ENCODE data around the gene RALGDS. TPM values are rescaled to one million over a fixed set of nuclear protein-coding genes. Genes with fewer than 3 reads are reported as not detected.

Gene RALGDS
- total RNA-seq, 1 donor from 2014 or later: 39.9 TPM

GRCh38 chr9:133058071-133058470 lies 63.0 kb downstream of the RALGDS start:
- no peak for TF ChIP-seq CTCF (IDR thresholded peaks at IDR 0.05; ENCODE audit: insufficient read depth, low read length, poor library complexity, severe bottlenecking)
- H3K36me3 ChIP-seq (ENCODE audit: control insufficient read depth, insufficient read depth, low read length): peaks cover 5% of the 10 kb centered on the region

GRCh38 chr9:133057553-133057952 lies 63.5 kb downstream of the RALGDS start:
- Histone ChIP-seq H3K4me3 (ENCODE audit: low read depth, low read length) (no peak overlapping the region), H3K27me3 (ENCODE audit: control insufficient read depth, insufficient read depth, low read length) (no peaks in the 10 kb centered on the region), H3K36me3 (ENCODE audit: control insufficient read depth, insufficient read depth, low read length) (peaks cover 5% of the 10 kb centered on the region)
- no peak for TF ChIP-seq CTCF (IDR thresholded peaks at IDR 0.05; ENCODE audit: insufficient read depth, low read length, poor library complexity, severe bottlenecking)
- no peak for DNase-seq (ENCODE audit: low read depth)

More at GRCh38 chr9:133058071-133058470, 63.0 kb downstream of the RALGDS start:
- no peak for DNase-seq (ENCODE audit: low read depth)
- Histone ChIP-seq H3K4me3 (ENCODE audit: low read depth, low read length) (no peak overlapping the region), H3K27me3 (ENCODE audit: control insufficient read depth, insufficient read depth, low read length) (no peaks in the 10 kb centered on the region)

GRCh38 chr9:133057006-133057405 lies 64.0 kb downstream of the RALGDS start:
- TF ChIP-seq CTCF (IDR thresholded peaks at IDR 0.05; ENCODE audit: insufficient read depth, low read length, poor library complexity, severe bottlenecking): no peak
- Histone ChIP-seq H3K4me3 (ENCODE audit: low read depth, low read length) (no peak overlapping the region), H3K27me3 (ENCODE audit: control insufficient read depth, insufficient read depth, low read length) (no peaks in the 10 kb centered on the region), H3K36me3 (ENCODE audit: control insufficient read depth, insufficient read depth, low read length) (peaks cover 5% of the 10 kb centered on the region)
- no peak for DNase-seq (ENCODE audit: low read depth)

- no peak overlapping the region for H3K4me3 ChIP-seq (ENCODE audit: low read depth, low read length)
- no peak for TF ChIP-seq CTCF (IDR thresholded peaks at IDR 0.05; ENCODE audit: insufficient read depth, low read length, poor library complexity, severe bottlenecking)
- no peaks in the 10 kb centered on the region for H3K27me3 ChIP-seq (ENCODE audit: control insufficient read depth, insufficient read depth, low read length)
- DNase-seq (ENCODE audit: low read depth): no peak
- H3K36me3 ChIP-seq (ENCODE audit: control insufficient read depth, insufficient read depth, low read length): peaks cover 6% of the 10 kb centered on the region
Measured at GRCh38 chr9:133056533-133056932, 64.5 kb downstream of the RALGDS start.

GRCh38 chr9:133055788-133056420 lies 65.1 kb downstream of the RALGDS start:
- DNase-seq (ENCODE audit: low read depth): no peak
- Histone ChIP-seq H3K4me3 (ENCODE audit: low read depth, low read length) (no peak overlapping the region), H3K36me3 (ENCODE audit: control insufficient read depth, insufficient read depth, low read length) (peaks cover 6% of the 10 kb centered on the region), H3K27me3 (ENCODE audit: control insufficient read depth, insufficient read depth, low read length) (no peaks in the 10 kb centered on the region)
- no peak for TF ChIP-seq CTCF (IDR thresholded peaks at IDR 0.05; ENCODE audit: insufficient read depth, low read length, poor library complexity, severe bottlenecking)

GRCh38 chr9:133054966-133055365 lies 66.1 kb downstream of the RALGDS start:
- DNase-seq (ENCODE audit: low read depth): no peak
- Histone ChIP-seq H3K36me3 (ENCODE audit: control insufficient read depth, insufficient read depth, low read length) (peaks cover 8% of the 10 kb centered on the region), H3K27me3 (ENCODE audit: control insufficient read depth, insufficient read depth, low read length) (no peaks in the 10 kb centered on the region), H3K4me3 (ENCODE audit: low read depth, low read length) (no peak overlapping the region)
- no peak for TF ChIP-seq CTCF (IDR thresholded peaks at IDR 0.05; ENCODE audit: insufficient read depth, low read length, poor library complexity, severe bottlenecking)
